ENCODE results near the gene GLTPD2.

GRCh38 chr17:4766723-4767122, 22.0 kb upstream of the GLTPD2 start:
- TF ChIP-seq CTCF (IDR thresholded peaks at IDR 0.05 in 2 of 3, conservative IDR thresholded peaks at IDR 0.05 in 1 of 3; ENCODE audit: borderline replicate concordance in 1 of 3, insufficient read depth in 1 of 3, low read depth in 2 of 3, low read length in 2 of 3) = no peak
- no peak for TF ChIP-seq POLR2AphosphoS5 (IDR thresholded peaks at IDR 0.05; ENCODE audit: low read depth, low read length)
- TF ChIP-seq, protein P1, sequence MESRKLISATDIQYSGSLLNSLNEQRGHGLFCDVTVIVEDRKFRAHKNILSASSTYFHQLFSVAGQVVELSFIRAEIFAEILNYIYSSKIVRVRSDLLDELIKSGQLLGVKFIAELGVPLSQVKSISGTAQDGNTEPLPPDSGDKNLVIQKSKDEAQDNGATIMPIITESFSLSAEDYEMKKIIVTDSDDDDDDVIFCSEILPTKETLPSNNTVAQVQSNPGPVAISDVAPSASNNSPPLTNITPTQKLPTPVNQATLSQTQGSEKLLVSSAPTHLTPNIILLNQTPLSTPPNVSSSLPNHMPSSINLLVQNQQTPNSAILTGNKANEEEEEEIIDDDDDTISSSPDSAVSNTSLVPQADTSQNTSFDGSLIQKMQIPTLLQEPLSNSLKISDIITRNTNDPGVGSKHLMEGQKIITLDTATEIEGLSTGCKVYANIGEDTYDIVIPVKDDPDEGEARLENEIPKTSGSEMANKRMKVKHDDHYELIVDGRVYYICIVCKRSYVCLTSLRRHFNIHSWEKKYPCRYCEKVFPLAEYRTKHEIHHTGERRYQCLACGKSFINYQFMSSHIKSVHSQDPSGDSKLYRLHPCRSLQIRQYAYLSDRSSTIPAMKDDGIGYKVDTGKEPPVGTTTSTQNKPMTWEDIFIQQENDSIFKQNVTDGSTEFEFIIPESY (IDR thresholded peaks at IDR 0.05; ENCODE audit: extremely low read depth, insufficient replicate concordance, low read length) = no peak
- no peak for TF ChIP-seq SP1 (IDR thresholded peaks at IDR 0.05; ENCODE audit: low read depth)
- no peak for TF ChIP-seq MAX (IDR thresholded peaks at IDR 0.05)
- no peak for TF ChIP-seq EZH2 (IDR thresholded peaks at IDR 0.05)
- no peak for TF ChIP-seq REST (IDR thresholded peaks at IDR 0.05; ENCODE audit: low read depth)
- no peak for TF ChIP-seq TCF7L2 (IDR thresholded peaks at IDR 0.05; ENCODE audit: borderline replicate concordance, extremely low read depth, insufficient read depth, insufficient read length)
- TF ChIP-seq RAD21 (IDR thresholded peaks at IDR 0.05; ENCODE audit: low read depth) = no peak

Data from HCT116 (cell line).